ENCODE measurements around the gene PFN2.
A peak's percentile ranks its signal among the peaks of the same experiment; 100 is the strongest.
"Not testable (repeated sequence)": the region's sequence is repeated elsewhere in the genome, so short reads cannot be mapped to it uniquely, and the experiment has no call there.

The PFN2 gene

GRCh38 chr3:149970716-149971402, at the start of gene PFN2:
TSS of gene PFN2 (minus strand) at chr3:149970895. CDS start at chr3:149970856, 39 bp downstream.
- peak; percentile 57 for DNase-seq (ENCODE audit: low spot score)

- DNase-seq (ENCODE audit: low spot score), result no peak
Observed at GRCh38 chr3:150015901-150016300, 45.2 kb upstream of the PFN2 start.

GRCh38 chr3:150014782-150015181, 44.1 kb upstream of the PFN2 start:
- no peak for DNase-seq (ENCODE audit: low spot score)

GRCh38 chr3:150013801-150014200, 43.1 kb upstream of the PFN2 start:
- no peak for DNase-seq (ENCODE audit: low spot score)

GRCh38 chr3:150006794-150007193, 36.1 kb upstream of the PFN2 start:
- DNase-seq (ENCODE audit: low spot score), result no peak

DNA sequence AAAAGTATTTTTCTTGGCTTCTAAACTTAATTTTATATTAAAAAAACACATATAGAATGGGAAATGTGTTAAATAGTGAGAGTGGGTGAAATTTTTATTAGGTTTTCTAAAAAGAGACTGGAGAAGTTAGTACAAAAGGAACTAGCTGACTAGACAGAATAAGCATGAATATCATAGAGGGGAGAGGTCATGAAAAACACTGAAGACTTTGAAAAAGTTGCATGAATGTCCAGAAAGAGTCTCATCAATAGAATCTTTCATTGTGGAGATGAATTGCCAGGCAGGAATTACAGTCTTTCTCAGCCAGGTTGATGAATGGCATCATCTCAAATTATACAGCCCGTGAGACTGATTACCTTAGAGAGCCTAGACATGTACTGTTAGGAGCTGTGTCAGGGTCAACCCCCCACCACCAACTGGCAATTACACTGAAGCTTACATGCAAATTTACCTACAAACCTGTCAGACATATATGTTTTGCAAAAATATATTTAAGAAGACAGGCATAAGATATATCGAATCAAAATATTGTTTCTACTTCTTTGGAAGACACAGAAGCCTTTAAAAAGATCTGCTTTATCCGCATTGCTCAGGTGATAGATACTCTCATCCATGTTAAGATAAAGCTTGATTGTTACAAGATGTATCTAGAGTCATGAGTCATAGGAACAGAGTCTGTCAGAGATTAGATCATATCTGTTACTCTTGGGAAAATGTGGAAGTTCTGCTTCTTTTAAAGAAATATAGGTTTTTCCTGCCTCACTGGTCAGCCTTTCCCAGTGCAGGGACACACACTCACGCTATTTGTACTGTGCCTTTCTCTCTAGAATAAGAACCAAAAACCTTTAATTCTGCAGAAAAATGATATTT, 34.8 kb upstream of the PFN2 start:
- peak; percentile 11 for DNase-seq (ENCODE audit: low spot score)

DNA sequence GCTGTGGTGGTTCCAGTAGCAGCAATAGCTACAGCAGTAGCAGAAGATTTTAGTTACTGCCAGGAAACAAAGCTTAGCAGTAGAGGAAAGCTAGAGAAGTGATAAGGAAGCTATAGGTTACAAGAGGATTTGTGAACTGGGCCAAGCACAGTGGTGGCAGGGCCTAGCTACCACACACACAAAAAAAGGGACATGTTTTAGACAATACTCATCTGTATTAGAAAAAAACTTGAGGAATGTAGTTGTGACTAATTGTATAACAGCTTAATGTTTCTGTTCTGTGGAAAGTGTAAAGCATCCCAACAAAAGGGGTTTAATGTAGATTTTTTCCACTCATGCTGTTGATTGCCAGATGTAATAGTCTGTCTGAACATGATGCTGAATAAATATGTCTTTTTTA, 29.9 kb upstream of the PFN2 start:
- DNase-seq (ENCODE audit: low spot score), result no peak

DNA sequence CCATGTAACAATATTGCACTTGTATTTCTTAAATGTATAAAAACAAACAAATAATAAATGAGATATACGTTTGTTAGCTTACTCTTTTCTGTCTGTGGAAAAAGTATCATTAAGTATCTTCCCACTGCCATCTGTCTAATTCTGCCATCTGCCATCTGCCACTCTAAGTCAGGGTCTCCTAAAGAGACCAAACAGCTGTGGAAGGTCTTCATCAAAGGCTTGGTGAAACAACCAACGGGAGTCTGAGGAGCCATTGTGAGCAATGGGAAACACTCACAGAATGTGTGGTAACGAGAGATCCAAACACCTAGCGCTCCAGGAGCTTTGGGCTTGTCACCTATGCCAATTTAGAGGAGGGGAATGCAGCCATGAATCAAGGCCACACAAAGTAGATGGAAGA, 28.7 kb upstream of the PFN2 start:
- DNase-seq (ENCODE audit: low spot score), result no peak

- no peak for DNase-seq (ENCODE audit: low spot score)
Observed at GRCh38 chr3:149998946-149999345, 28.3 kb upstream of the PFN2 start.

- no peak for DNase-seq (ENCODE audit: low spot score)
Observed at GRCh38 chr3:149992416-149993058, 21.8 kb upstream of the PFN2 start.

- no peak for DNase-seq (ENCODE audit: low spot score)
Observed at GRCh38 chr3:149990423-149990948, 19.8 kb upstream of the PFN2 start.

DNA sequence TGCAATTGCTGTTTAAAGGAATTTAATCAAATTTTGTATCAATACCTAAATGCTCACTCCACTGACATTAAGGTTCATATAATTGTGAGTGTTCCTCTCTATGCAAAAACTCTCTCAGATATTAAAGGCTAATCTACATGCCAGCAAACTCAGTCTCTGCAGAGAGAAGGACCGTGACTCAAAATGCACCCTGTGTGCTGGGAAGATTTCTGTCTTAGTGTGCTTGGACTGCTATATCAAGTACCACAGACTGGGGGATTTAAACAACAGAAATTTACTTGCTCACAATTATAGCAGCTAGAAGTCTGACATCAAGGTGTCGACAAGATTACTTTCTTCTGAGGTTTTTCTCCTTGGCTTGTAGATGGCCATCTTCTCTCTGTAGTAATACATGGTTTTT, 18.6 kb upstream of the PFN2 start:
- no peak for DNase-seq (ENCODE audit: low spot score)

DNA sequence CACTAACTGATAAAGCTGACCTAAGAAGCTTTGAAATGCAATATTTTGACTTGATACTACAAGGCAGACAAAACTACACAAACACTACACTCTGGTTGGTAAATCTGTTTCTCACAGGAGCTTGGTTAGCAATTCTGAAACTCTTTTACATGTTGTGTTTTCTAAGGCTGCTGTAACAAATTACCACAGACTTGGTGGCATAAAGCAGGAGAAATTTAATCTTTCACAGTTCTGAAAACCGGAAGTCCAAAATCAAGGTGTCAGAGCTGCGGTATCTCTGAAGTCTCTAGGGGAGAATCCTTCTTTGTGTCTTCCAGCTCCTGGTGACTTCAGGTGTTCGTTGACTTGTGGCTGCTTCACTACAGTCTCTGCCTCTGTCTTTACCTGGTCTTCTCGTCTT, 12.9 kb upstream of the PFN2 start:
- DNase-seq (ENCODE audit: low spot score), result no peak

- DNase-seq (ENCODE audit: low spot score), result not testable (repeated sequence)
Observed at GRCh38 chr3:149983053-149983452, 12.4 kb upstream of the PFN2 start.

DNA sequence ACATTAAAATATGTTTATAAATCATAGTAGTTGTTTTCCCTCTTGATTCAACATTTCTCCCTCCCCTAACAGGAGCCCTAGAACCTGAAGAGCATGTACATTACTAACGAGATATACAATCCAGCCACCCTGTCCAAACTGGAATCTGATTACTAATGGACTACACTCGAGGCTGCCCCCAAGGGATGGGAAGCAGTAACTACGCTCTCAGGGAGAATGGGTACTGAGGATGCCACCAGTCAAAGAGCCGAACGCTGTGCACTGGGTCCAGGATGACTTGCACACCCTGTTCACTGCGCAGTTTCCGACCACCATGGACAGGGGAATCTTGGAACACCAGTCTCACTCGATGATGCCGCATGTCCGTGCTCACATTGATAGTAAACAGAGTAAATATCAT, 11.3 kb upstream of the PFN2 start:
- DNase-seq (ENCODE audit: low spot score), result not testable (repeated sequence)

- no peak for DNase-seq (ENCODE audit: low spot score)
Observed at GRCh38 chr3:149977386-149977785, 6.7 kb upstream of the PFN2 start.

DNA sequence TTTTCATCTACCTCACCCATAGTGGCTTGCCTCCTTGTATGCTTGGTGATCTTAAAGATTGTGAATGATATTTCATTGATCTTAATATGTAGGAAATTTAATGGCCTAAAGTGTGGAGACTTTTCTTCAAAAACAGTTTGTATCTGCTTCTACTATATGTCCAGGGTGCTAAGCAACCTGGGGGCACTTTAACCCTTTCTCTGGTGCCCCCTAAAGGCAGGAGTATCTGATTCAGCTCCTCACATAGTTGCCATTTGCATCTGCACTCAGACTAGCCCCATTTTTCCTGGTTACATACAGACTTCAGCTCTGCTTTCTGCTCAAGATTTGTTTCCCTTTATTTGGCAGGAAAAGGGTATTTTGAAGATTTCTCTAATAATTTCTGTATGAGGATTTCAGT, 5.2 kb upstream of the PFN2 start:
- no peak for DNase-seq (ENCODE audit: low spot score)

DNA sequence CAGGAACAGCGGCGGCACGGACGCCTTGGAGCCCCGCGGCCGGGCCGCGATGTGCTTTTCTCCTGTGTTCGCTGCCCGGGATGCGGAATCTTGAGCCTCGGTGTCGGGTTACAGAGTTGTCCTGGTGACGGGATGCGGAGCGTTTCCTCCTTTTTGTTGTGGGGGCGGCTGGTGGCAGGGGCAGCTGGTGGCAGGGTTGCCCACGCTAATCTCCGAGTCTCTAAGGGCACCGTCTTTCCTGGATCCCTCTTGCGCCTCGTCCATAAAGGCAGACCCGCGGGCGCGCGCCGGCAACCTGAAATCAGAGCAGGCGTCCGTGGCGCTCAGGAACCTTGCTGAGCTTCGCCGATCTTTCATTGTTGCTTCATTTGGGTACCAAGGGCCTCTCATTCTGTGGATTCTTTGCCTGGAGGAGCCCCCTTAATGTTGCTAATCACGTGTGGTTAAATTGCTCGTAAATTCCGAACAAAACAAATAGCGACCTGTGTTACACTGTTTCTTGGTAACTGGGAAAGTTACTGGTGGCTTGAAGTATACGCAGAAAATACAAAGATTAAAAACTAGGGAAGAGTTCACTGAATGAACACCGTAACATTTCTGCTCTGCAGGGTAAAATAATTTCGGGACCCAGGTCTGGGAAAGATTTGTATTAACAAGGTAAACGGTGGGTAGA, 844 bp upstream of the PFN2 start:
- peak; percentile 73 for DNase-seq (ENCODE audit: low spot score)

- DNase-seq (ENCODE audit: low spot score), result peak; percentile 77
Observed at GRCh38 chr3:149969940-149970715, 567 bp downstream of the PFN2 start.

DNA sequence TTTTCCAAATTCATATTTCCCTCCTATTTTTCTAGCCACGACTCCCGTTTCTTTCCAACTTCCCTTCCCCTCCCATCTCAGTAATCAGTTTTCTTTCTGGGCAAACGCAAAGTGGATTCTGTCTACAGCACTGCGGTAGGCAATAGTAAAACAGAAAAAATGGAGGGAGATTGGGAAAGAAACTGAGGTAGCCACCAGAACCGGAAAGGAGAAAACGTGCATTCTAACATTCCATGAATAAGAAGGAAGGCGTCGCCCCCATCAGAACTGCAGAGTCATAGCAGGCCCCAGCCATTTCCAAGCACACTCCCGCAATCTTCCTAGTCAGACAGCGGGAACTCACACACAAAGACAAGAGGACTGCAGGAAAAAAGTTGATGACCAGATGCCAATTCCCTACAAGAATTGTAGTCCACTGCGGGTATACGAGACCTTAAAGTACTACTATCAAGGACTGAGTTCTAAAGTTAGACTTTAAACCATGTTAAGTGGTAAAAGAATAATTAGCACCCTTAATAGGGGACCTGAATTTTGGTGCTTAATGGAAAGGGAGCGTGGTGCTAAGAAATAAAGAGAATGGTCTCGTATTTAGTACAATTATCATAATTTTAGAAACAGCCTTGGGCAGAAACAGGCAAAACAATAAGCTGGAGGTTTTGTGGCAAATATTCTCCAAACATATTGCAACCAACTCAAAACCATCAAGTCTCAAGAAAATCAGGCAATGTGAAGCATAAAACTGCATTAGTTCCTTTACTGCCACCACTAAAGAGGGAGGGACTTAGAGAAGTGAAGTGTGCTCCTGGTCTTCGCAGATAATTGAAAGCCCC, 1.4 kb downstream of the PFN2 start:
- DNase-seq (ENCODE audit: low spot score), result peak; percentile 82

Data from RKO (cell line).